A673 (cell line): ENCODE results near the gene KRTAP3-2. TPM values are rescaled to one million over a fixed set of nuclear protein-coding genes. Genes with fewer than 3 reads are reported as not detected.

Source experiments
- BruUV-seq: library from RNA; stranded (reverse); fragments of 400-500 nt; replicated peaks from 2 replicates; lab custom pipeline; 2021; lab: Mats Ljungman, UMichigan
- CTCF ChIA-PET: fragments of 300-600 bp; sonication (Branson Sonifier 250); formaldehyde crosslinking; loops from one replicate; lab custom pipeline; 2022; ENCODE audit warnings: antibody characterized with exemption; lab: Charles Lee
- POLR2A ChIA-PET: fragments of 300-600 bp; sonication (Branson Sonifier 250); formaldehyde crosslinking; loops from one replicate; lab custom pipeline; 2022; ENCODE audit warnings: antibody characterized with exemption; ENCODE audit not compliant: low non-redundant PET; lab: Charles Lee
- DNase-seq: peaks from one replicate; pipeline ENCODE4 v3.0.0-alpha.2; 2015; ENCODE audit warnings: low spot score
- H3K27ac ChIP-seq: fragments of 200-600 bp; sonication (generic); 2 replicates; pipeline ENCODE4 v1.5.1; 2016; ENCODE audit warnings: mixed run types, low read depth, mild to moderate bottlenecking, mixed read lengths, antibody characterized with exemption, low read length; ENCODE audit not compliant: poor library complexity, severe bottlenecking
- H3K27me3 ChIP-seq: fragments of 200-600 bp; sonication (generic); replicated peaks from 2 replicates; pipeline ENCODE4 v1.6.1; 2017; ENCODE audit warnings: mixed run types, low read depth, mild to moderate bottlenecking, mixed read lengths, antibody characterized with exemption, low read length; ENCODE audit not compliant: insufficient read depth, poor library complexity
- H3K36me3 ChIP-seq: fragments of 200-600 bp; sonication (generic); 2 replicates; pipeline ENCODE4 v1.6.1; 2016; ENCODE audit warnings: mixed run types, mild to moderate bottlenecking, mixed read lengths, antibody characterized with exemption, low read length; ENCODE audit not compliant: insufficient read depth, poor library complexity, severe bottlenecking
- H3K4me1 ChIP-seq: fragments of 200-600 bp; sonication (generic); 2 replicates; pipeline ENCODE4 v1.6.1; 2017; ENCODE audit warnings: mixed run types, mild to moderate bottlenecking, mixed read lengths, antibody characterized with exemption, low read length; ENCODE audit not compliant: insufficient read depth, poor library complexity, severe bottlenecking
- H3K4me3 ChIP-seq: fragments of 200-600 bp; sonication (generic); 2 replicates; pipeline ENCODE4 v1.5.1; 2016; ENCODE audit warnings: low read depth, mixed run types, mild to moderate bottlenecking, mixed read lengths, low read length; ENCODE audit not compliant: poor library complexity, severe bottlenecking
- H3K9me3 ChIP-seq: fragments of 200-600 bp; sonication (generic); 2 replicates; pipeline ENCODE4 v1.6.1; 2016; ENCODE audit warnings: mixed run types, low read depth, mild to moderate bottlenecking, mixed read lengths, antibody characterized with exemption, low read length; ENCODE audit not compliant: poor library complexity, severe bottlenecking
- CTCF ChIP-seq: fragments of 300-800, 200-600 bp; sonication (generic); conservative IDR thresholded peaks from 2 replicates; pipeline ENCODE4 v1.5.1; 2017; ENCODE audit warnings: low read depth, mild to moderate bottlenecking, antibody characterized with exemption, low read length, moderate library complexity, mixed read lengths
- EZH2 ChIP-seq: fragments of 200-600 bp; sonication (generic); IDR thresholded peaks from 2 replicates; pipeline ENCODE4 v1.6.1; 2017; ENCODE audit warnings: borderline replicate concordance, low read depth, mild to moderate bottlenecking, mixed read lengths, antibody characterized with exemption, low read length; ENCODE audit not compliant: poor library complexity, severe bottlenecking
- intact Hi-C: fragments of 100-400 bp; cut with micrococcal nuclease; formaldehyde crosslinking; loops from one replicate; pipeline ENCODE4 v1.10.0; 2022; ENCODE audit not compliant: unreplicated experiment
- total RNA-seq: library from RNA; stranded (reverse); gene quantifications from 2 replicates; pipeline ENCODE4 v1.2.3, GENCODE V29; 2021

Gene KRTAP3-2
- total RNA-seq, 1 experiment from 2014 or later, result not detected

GRCh38 chr17:40992666-40993065, 7.0 kb downstream of the KRTAP3-2 start:
- H3K27me3 ChIP-seq, result no peaks in the 10 kb centered on the region
- ChIA-PET CTCF (no interaction called here), POLR2A (no interaction called here)
- intact Hi-C loops, result no loop called here
- no peak overlapping the region for H3K27ac ChIP-seq
- H3K36me3 ChIP-seq, result no peaks in the 10 kb centered on the region
- H3K4me1 ChIP-seq, result peaks cover 4% of the 10 kb centered on the region
- H3K4me3 ChIP-seq, result no peak overlapping the region
- BruUV-seq, result no TSS peak
- TF ChIP-seq CTCF (no peak), EZH2 (no peak)
- DNase-seq, result no peak
- H3K9me3 ChIP-seq, result no peaks in the 10 kb centered on the region

GRCh38 chr17:40986920-40987319, 12.8 kb downstream of the KRTAP3-2 start:
- Histone ChIP-seq H3K27me3 (no peaks in the 10 kb centered on the region), H3K36me3 (no peaks in the 10 kb centered on the region), H3K9me3 (no peaks in the 10 kb centered on the region), H3K4me1 (peaks cover 7% of the 10 kb centered on the region), H3K27ac (no peak overlapping the region), H3K4me3 (no peak overlapping the region)
- ChIA-PET POLR2A (no interaction called here), CTCF (interaction anchor here (0.6 kb wide), 2 partner anchors 12 to 661 kb away, joined by 3 to 11 read pairs; no protein-coding TSS in a partner anchor)
- DNase-seq, result peak; percentile 43
- intact Hi-C loops, result no loop called here
- TF ChIP-seq CTCF (no peak), EZH2 (no peak)
- no TSS peak for BruUV-seq

- Histone ChIP-seq H3K36me3 (no peaks in the 10 kb centered on the region), H3K9me3 (no peaks in the 10 kb centered on the region), H3K4me3 (no peak within 1 kb of the TSS), H3K27ac (no peak within 1 kb of the TSS), H3K4me1 (peaks cover 7% of the 10 kb centered on the region), H3K27me3 (no peaks in the 10 kb centered on the region)
- intact Hi-C loops, result no loop called here
- no peak for DNase-seq
- BruUV-seq, result no TSS peak
- CTCF ChIA-PET, result no interaction called here
- POLR2A ChIA-PET, result no interaction called here
- no peak for TF ChIP-seq CTCF
- no peak for TF ChIP-seq EZH2
Measured at GRCh38 chr17:40984226-40984625, 15.5 kb downstream of the KRTAP3-2 start, which contains the start of gene KRT40. Gene KRT40, minus strand, starts transcription at chr17:40984326. Its CDS starts 53 bp downstream, at chr17:40984273.
